Naive thymus-derived CD4-positive, alpha-beta T cell (primary cell): ENCODE measurements around the gene EEF2. TPM values are rescaled to one million over a fixed set of nuclear protein-coding genes. Genes with fewer than 3 reads are reported as not detected.

Experiments
- ATAC-seq: fragments of 150-1000 bp; cut with Tn5 transposase; 2 replicates; pipeline ENCODE4 v1.10.0; 2021; ENCODE audit warnings: mild to moderate bottlenecking, moderate library complexity
- CTCF ChIA-PET: fragments of 350-600 bp; sonication (Branson Sonifier 250); formaldehyde crosslinking; loops from one replicate; lab custom pipeline; 2021; ENCODE audit warnings: antibody characterized with exemption; lab: Charles Lee
- POLR2A ChIA-PET: fragments of 350-600 bp; sonication (Branson Sonifier 250); formaldehyde crosslinking; loops from one replicate; lab custom pipeline; 2021; ENCODE audit warnings: antibody characterized with exemption, inconsistent platforms; lab: Charles Lee
- DNase-seq, 9 donors: peaks; one replicate each; pipeline versions ENCODE4 v3.0.0 to v3.0.0-alpha.2; 2020 to 2022; ENCODE audit warnings: mixed read lengths in 1 of 9
- H3K27ac ChIP-seq: one replicate; pipeline ENCODE4 v1.7.0; 2013; ENCODE audit warnings: mild to moderate bottlenecking, low read depth, low read length, moderate library complexity
- H3K27me3 ChIP-seq, 2 donors: one replicate each; pipeline ENCODE4 v1.7.0; 2013; ENCODE audit warnings: low read length in 2 of 2, mild to moderate bottlenecking in 2 of 2, moderate library complexity in 2 of 2; ENCODE audit not compliant: control insufficient read depth in 2 of 2, insufficient read depth in 2 of 2
- H3K36me3 ChIP-seq, 3 experiments: 1 replicate in 2 of 3; 2 replicates in 1 of 3; pipeline ENCODE4 v1.7.0; 2013; ENCODE audit warnings: low read length in 3 of 3, mild to moderate bottlenecking in 3 of 3, moderate library complexity in 1 of 3; ENCODE audit not compliant: insufficient read depth in 3 of 3, control insufficient read depth in 2 of 3
- H3K4me1 ChIP-seq, 2 donors: one replicate each; pipeline ENCODE4 v1.7.0; 2013; ENCODE audit warnings: low read length in 2 of 2, mild to moderate bottlenecking in 2 of 2, moderate library complexity in 1 of 2; ENCODE audit not compliant: control insufficient read depth in 2 of 2, insufficient read depth in 2 of 2
- H3K4me3 ChIP-seq: 2 replicates; pipeline ENCODE4 v1.7.0; 2013; ENCODE audit warnings: mild to moderate bottlenecking, low read length
- H3K9me3 ChIP-seq, 3 experiments: 1 replicate in 2 of 3; 2 replicates in 1 of 3; pipeline ENCODE4 v1.7.0; 2013; ENCODE audit warnings: low read length in 3 of 3; ENCODE audit not compliant: control insufficient read depth in 2 of 3
- H3K27ac Mint-ChIP-seq, 9 donors: one replicate each; pipeline ENCODE4 v1.8.0; 2020 to 2022; ENCODE audit warnings: mixed read lengths in 9 of 9, mild to moderate bottlenecking in 8 of 9, moderate library complexity in 5 of 9, inconsistent platforms in 2 of 9
- H3K27me3 Mint-ChIP-seq, 5 donors: one replicate each; pipeline ENCODE4 v1.8.0; 2021 to 2022; ENCODE audit warnings: mixed read lengths in 5 of 5, mild to moderate bottlenecking in 1 of 5
- H3K36me3 Mint-ChIP-seq, 5 donors: one replicate each; pipeline ENCODE4 v1.8.0; 2020 to 2022; ENCODE audit warnings: mixed read lengths in 5 of 5, mild to moderate bottlenecking in 3 of 5, inconsistent platforms in 1 of 5
- H3K4me1 Mint-ChIP-seq, 7 donors: one replicate each; pipeline ENCODE4 v1.8.0; 2020 to 2022; ENCODE audit warnings: mixed read lengths in 7 of 7, mild to moderate bottlenecking in 3 of 7, inconsistent platforms in 1 of 7
- H3K4me3 Mint-ChIP-seq, 10 donors: one replicate each; pipeline ENCODE4 v1.8.0; 2020 to 2022; ENCODE audit warnings: mild to moderate bottlenecking in 10 of 10, mixed read lengths in 10 of 10, moderate library complexity in 6 of 10, inconsistent platforms in 2 of 10
- H3K9me3 Mint-ChIP-seq, 11 donors: one replicate each; pipeline ENCODE4 v1.8.0; 2020 to 2022; ENCODE audit warnings: mixed read lengths in 11 of 11, mild to moderate bottlenecking in 4 of 11, inconsistent platforms in 1 of 11, moderate library complexity in 1 of 11
- intact Hi-C, 2 donors: fragments of 100-400 bp; cut with micrococcal nuclease; formaldehyde crosslinking; loops; one replicate each; pipeline ENCODE4 v1.15.1; 2023
- polyA plus RNA-seq, 2 donors: library from polyadenylated mRNA; unstranded; fragments of 300-500 nt; fragmentation: Illumina TruSeq; gene quantifications; one replicate each; pipeline ENCODE4 v1.2.3, GENCODE V29; 2021
- total RNA-seq, 6 experiments: library from RNA in 5 of 6; stranded (reverse) in 5 of 6; gene quantifications; 1 replicate in 5 of 6; 2 replicates in 1 of 6; pipeline ENCODE4 v1.2.3 and lab custom pipeline; 2021 to 2026

Gene EEF2
- total and polyA plus RNA-seq, 7 experiments from 2014 or later, result 611 to 2,674 (median 2,232) TPM

- H3K27ac Mint-ChIP-seq, result no peak overlapping the region
Observed at GRCh38 chr19:3979289-3979673, 6.0 kb downstream of the EEF2 start.

GRCh38 chr19:3978145-3978544, 7.1 kb downstream of the EEF2 start:
- ChIA-PET CTCF (no interaction called here), POLR2A (no interaction called here)
- Mint-ChIP-seq H3K27ac (peak overlapping the region in 3 of 9 donors; percentile 10 to 80 (median 48)), H3K36me3 (peaks cover 0 to 28% (median 13%) of the 10 kb centered on the region in 5 donors), H3K9me3 (no peaks in the 10 kb centered on the region), H3K4me1 (peaks cover 5 to 23% (median 10%) of the 10 kb centered on the region in 7 donors), H3K4me3 (no peak overlapping the region), H3K27me3 (no peaks in the 10 kb centered on the region)
- H3K27me3 ChIP-seq, result no peaks in the 10 kb centered on the region
- peaks cover 3 to 9% of the 10 kb centered on the region in 2 donors for H3K4me1 ChIP-seq
- no peaks in the 10 kb centered on the region for H3K9me3 ChIP-seq
- intact Hi-C loops, result no loop called here
- H3K27ac ChIP-seq, result no peak overlapping the region
- H3K36me3 ChIP-seq, result peaks cover 38 to 79% (median 39%) of the 10 kb centered on the region in 3 experiments
- DNase-seq (no peak), ATAC-seq (no peak)
- H3K4me3 ChIP-seq, result no peak overlapping the region

More at GRCh38 chr19:3979289-3979673, 6.0 kb downstream of the EEF2 start:
- peak overlapping the region in 2 of 10 donors; percentile 32 to 38 for H3K4me3 Mint-ChIP-seq
- CTCF ChIA-PET, result interaction anchor here (0.7 kb wide), 1 partner anchor 8 kb away, joined by 7 read pairs; no protein-coding TSS in a partner anchor
- no peaks in the 10 kb centered on the region for H3K9me3 Mint-ChIP-seq
- POLR2A ChIA-PET, result interaction anchor here (0.5 to 1.1 kb wide), 4 partner anchors 8 to 223 kb away, joined by 3 to 4 read pairs (median 3); partner anchors contain the start of gene DAPK3
- Histone ChIP-seq H3K4me3 (no peak overlapping the region), H3K27ac (no peak overlapping the region), H3K27me3 (no peaks in the 10 kb centered on the region), H3K36me3 (peaks cover 47 to 90% (median 49%) of the 10 kb centered on the region in 3 experiments), H3K9me3 (no peaks in the 10 kb centered on the region), H3K4me1 (peaks cover 14 to 20% of the 10 kb centered on the region in 2 donors)
- H3K36me3 Mint-ChIP-seq, result peaks cover 4 to 39% (median 16%) of the 10 kb centered on the region in 5 donors
- intact Hi-C loops, result no loop called here
- DNase-seq, result no peak
- no peaks in the 10 kb centered on the region for H3K27me3 Mint-ChIP-seq
- H3K4me1 Mint-ChIP-seq, result peaks cover 16 to 34% (median 21%) of the 10 kb centered on the region in 7 donors
- ATAC-seq, result no peak

GRCh38 chr19:3977242-3978143, 7.8 kb downstream of the EEF2 start:
- Mint-ChIP-seq H3K4me3 (no peak overlapping the region), H3K27ac (peak overlapping the region in 4 of 9 donors; percentile 8 to 48 (median 34)), H3K27me3 (no peaks in the 10 kb centered on the region), H3K9me3 (no peaks in the 10 kb centered on the region), H3K4me1 (peaks cover under 1 to 16% (median 4%) of the 10 kb centered on the region in 7 donors), H3K36me3 (peaks cover 0 to 21% (median 6%) of the 10 kb centered on the region in 5 donors)
- Histone ChIP-seq H3K4me1 (peaks cover 0 to 4% of the 10 kb centered on the region in 2 donors), H3K36me3 (peaks cover 32 to 72% (median 39%) of the 10 kb centered on the region in 3 experiments), H3K27ac (no peak overlapping the region), H3K9me3 (no peaks in the 10 kb centered on the region), H3K4me3 (no peak overlapping the region), H3K27me3 (no peaks in the 10 kb centered on the region)
- peak; percentile 3 for ATAC-seq
- POLR2A ChIA-PET, result interaction anchor here (1.6 kb wide), 1 partner anchor 8 kb away, joined by 6 read pairs; the partner anchor contains the start of gene EEF2
- CTCF ChIA-PET, result no interaction called here
- DNase-seq, result peak in 1 of 9 donors; percentile 14
- intact Hi-C loops, result no loop called here

- DNase-seq, result peak in 1 of 9 donors; percentile 9
- ATAC-seq, result peak; percentile 10
- peaks cover 27 to 64% (median 37%) of the 10 kb centered on the region in 3 experiments for H3K36me3 ChIP-seq
- ChIA-PET POLR2A (interaction anchor here (1.6 kb wide), 1 partner anchor 9 kb away, joined by 6 read pairs; the partner anchor contains the start of gene EEF2), CTCF (no interaction called here)
- Mint-ChIP-seq H3K36me3 (peaks cover 0 to 21% (median 5%) of the 10 kb centered on the region in 5 donors), H3K9me3 (no peaks in the 10 kb centered on the region), H3K27me3 (no peaks in the 10 kb centered on the region), H3K27ac (peak overlapping the region in 3 of 9 donors; percentile 28 to 56 (median 41)), H3K4me1 (peaks cover 0 to 15% (median 4%) of the 10 kb centered on the region in 7 donors), H3K4me3 (peak overlapping the region in 2 of 10 donors; percentile 3 to 10)
- H3K27ac ChIP-seq, result no peak overlapping the region
- H3K27me3 ChIP-seq, result no peaks in the 10 kb centered on the region
- intact Hi-C loops, result no loop called here
- no peaks in the 10 kb centered on the region for H3K9me3 ChIP-seq
- H3K4me3 ChIP-seq, result no peak overlapping the region
- no peaks in the 10 kb centered on the region for H3K4me1 ChIP-seq
Observed at GRCh38 chr19:3976495-3977241, 8.6 kb downstream of the EEF2 start.

- DNase-seq, result peak in 1 of 9 donors; percentile 34
- Histone ChIP-seq H3K4me3 (no peak overlapping the region), H3K27ac (no peak overlapping the region), H3K27me3 (no peaks in the 10 kb centered on the region), H3K36me3 (peaks cover 18 to 56% (median 27%) of the 10 kb centered on the region in 3 experiments), H3K4me1 (peaks cover 0 to 4% of the 10 kb centered on the region in 2 donors), H3K9me3 (no peaks in the 10 kb centered on the region)
- Mint-ChIP-seq H3K27me3 (no peaks in the 10 kb centered on the region), H3K27ac (peak overlapping the region in 2 of 9 donors; percentile 5 to 43), H3K4me3 (no peak overlapping the region), H3K36me3 (peaks cover 0 to 16% (median 5%) of the 10 kb centered on the region in 5 donors), H3K4me1 (peaks cover 0 to 13% (median 8%) of the 10 kb centered on the region in 7 donors), H3K9me3 (no peaks in the 10 kb centered on the region)
- no peak for ATAC-seq
- intact Hi-C loops, result no loop called here
- POLR2A ChIA-PET, result interaction anchor here (0.6 to 1.2 kb wide), 5 partner anchors 9 to 1536 kb away, joined by 3 to 15 read pairs (median 5); partner anchors contain the start of gene EEF2
- CTCF ChIA-PET, result interaction anchor here (1.0 kb wide), 1 partner anchor 10 kb away, joined by 6 read pairs; no protein-coding TSS in a partner anchor
Observed at GRCh38 chr19:3975637-3976087, 9.6 kb downstream of the EEF2 start.

GRCh38 chr19:3975144-3975543, 10.1 kb downstream of the EEF2 start:
- peaks cover 4 to 18% (median 12%) of the 10 kb centered on the region in 7 donors for H3K4me1 Mint-ChIP-seq
- H3K27ac Mint-ChIP-seq, result no peak overlapping the region
- POLR2A ChIA-PET, result interaction anchor here (0.6 to 1.2 kb wide), 5 partner anchors 9 to 1535 kb away, joined by 3 to 15 read pairs (median 5); partner anchors contain the start of gene EEF2
- Histone ChIP-seq H3K36me3 (peaks cover 13 to 53% (median 24%) of the 10 kb centered on the region in 3 experiments), H3K9me3 (no peaks in the 10 kb centered on the region), H3K4me1 (peaks cover 2 to 8% of the 10 kb centered on the region in 2 donors), H3K4me3 (no peak overlapping the region), H3K27me3 (no peaks in the 10 kb centered on the region), H3K27ac (no peak overlapping the region)
- H3K27me3 Mint-ChIP-seq, result no peaks in the 10 kb centered on the region
- DNase-seq, result peak in 1 of 9 donors; percentile 10
- no peaks in the 10 kb centered on the region for H3K9me3 Mint-ChIP-seq
- intact Hi-C loops, result no loop called here
- ATAC-seq, result no peak
- no peak overlapping the region for H3K4me3 Mint-ChIP-seq
- CTCF ChIA-PET, result interaction anchor here (1.0 kb wide), 1 partner anchor 11 kb away, joined by 6 read pairs; no protein-coding TSS in a partner anchor
- H3K36me3 Mint-ChIP-seq, result peaks cover 0 to 17% (median 5%) of the 10 kb centered on the region in 5 donors
